ENCODE measurements around the gene UPK1A.

GRCh38 chr19:35703343-35703742 is 37.0 kb downstream of the UPK1A start:
- TF ChIP-seq POLR2A (IDR thresholded peaks at IDR 0.05) (no peak), CTCF (IDR thresholded peaks at IDR 0.05) (no peak)

Measured in esophagus squamous epithelium (tissue), 4 donors.